GM18505 (cell line): ENCODE measurements around the gene TENM4.
"Not testable (repeated sequence)": the region's sequence is repeated elsewhere in the genome, so short reads cannot be mapped to it uniquely, and the experiment has no call there.

Source experiments
- ATAC-seq: cut with Tn5 transposase; IDR thresholded peaks from one replicate; pipeline ENCODE4 v1.9.1; 2021; ENCODE audit not compliant: unreplicated experiment
- POLR2A ChIP-seq: IDR thresholded peaks from 4 replicates; pipeline ENCODE4 v1.6.1; 2011; ENCODE audit warnings: borderline replicate concordance; ENCODE audit not compliant: insufficient read depth, insufficient read length; ENCODE audit errors: extremely low read depth

TENM4 gene

DNA sequence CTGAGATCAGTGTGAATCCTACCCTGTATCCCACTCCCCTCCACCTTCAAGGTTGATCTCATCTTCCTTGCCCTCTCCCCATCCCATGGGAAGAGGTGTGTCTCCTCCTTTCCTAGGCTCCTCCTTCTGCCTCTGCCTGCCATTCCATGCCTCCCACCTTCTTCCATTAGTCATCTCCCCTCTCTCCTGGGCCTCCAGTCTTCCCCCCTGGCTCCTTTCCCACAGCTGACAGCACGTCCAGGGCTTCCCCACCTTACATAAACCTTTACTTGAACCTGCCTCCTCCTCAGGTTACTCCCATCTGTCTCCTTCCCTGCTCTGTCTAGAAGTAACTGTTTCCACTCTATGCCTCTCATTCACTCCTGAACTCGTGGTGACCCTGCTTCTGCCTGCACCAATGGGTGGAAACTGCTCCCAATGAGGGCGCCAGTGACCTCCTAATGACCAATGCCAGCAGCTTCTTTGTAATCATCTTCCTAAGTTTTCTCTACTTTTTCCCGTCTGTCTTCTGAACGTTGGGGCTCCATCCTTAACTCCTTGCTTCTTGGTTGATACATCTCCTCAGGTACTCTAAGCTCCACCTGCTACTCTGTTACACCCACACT is 599.3 kb downstream of the TENM4 start:
- TF ChIP-seq POLR2A = no peak
- no peak for ATAC-seq

DNA sequence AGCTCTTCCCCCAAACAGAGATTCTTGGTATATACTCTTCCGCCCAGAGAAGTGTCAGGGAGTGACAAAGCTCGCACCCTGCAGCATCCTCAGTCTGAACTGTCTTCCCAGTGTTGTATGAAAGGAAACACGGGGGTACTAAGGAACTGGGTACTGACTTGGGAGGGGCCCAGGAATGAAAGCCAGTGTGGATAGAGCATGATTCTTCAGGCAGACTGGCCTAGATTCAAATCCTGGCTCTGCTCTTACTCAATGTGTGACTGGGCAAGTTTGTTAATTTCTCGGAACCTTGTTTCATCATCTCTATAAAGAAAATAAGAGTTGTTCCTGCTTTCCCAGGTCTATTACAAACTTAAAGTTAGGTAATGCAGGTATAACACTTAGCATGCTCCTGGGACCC is 600.2 kb downstream of the TENM4 start:
- ATAC-seq = no peak
- TF ChIP-seq POLR2A = no peak

DNA sequence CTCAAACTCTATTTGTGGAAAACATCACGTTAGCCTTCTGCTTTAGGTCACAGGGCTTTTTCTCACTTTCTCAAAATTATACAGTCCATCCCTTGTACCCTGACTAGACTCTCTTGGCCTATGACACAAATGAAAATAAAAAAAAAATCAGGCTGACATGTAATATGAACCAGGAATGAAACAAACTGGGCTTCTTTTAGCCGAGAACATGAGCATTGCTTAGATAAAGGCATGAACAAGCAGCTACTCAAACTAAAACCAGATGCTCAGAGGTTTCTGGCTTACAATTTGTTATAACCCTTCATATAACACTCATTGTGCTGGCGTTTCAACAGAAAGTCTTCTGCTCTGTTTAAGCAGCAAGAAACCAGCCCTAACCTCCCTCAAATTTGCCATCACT is 600.6 kb downstream of the TENM4 start:
- ATAC-seq = no peak
- no peak for TF ChIP-seq POLR2A

DNA sequence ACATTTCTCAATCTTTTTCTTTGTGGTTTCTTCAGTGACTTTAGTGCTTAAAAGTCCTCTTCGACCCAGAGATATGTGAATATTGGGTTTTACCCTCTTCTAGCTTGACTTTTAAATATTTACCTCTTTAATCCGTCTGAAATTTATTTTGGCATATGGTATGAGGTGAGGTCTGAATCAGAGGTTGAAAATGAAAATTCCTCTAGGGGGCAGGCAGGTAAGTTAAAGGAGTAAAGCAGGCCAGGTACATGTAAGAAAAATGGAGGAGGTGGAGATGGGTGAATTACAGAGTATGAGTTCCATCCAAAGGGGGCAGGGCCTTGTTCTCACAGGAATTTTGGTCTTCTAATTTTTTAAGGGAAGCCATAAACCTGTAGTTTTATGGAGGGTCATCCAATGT is 602.4 kb downstream of the TENM4 start:
- no peak for ATAC-seq
- TF ChIP-seq POLR2A = no peak

DNA sequence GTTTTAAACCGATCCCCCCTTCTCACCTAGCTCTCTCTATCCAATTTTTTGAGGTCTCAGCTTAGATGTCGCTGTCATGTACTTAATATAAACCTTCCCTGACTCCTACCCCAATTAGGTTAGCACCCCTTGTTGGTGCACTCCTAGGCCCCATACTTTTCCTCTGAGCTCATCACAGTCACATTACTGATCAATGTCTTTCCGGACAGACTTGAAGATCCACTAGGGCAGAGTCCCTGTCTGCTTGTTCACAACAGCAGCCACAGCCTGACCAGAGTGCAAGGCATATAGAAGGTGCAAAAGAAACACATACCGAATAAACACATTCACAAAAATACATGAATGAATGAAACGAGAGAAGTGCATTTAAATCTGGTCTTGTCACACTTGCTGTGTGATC is 605.2 kb downstream of the TENM4 start:
- no peak for ATAC-seq
- no peak for TF ChIP-seq POLR2A

- no peak for ATAC-seq
- no peak for TF ChIP-seq POLR2A
Observed at GRCh38 chr11:78834886-78835285, 605.9 kb downstream of the TENM4 start.

GRCh38 chr11:78833237-78833636 is 607.6 kb downstream of the TENM4 start:
- no peak for TF ChIP-seq POLR2A
- no peak for ATAC-seq

GRCh38 chr11:78832226-78832947 is 608.4 kb downstream of the TENM4 start:
- no peak for TF ChIP-seq POLR2A
- ATAC-seq = no peak

GRCh38 chr11:78831571-78831970 is 609.3 kb downstream of the TENM4 start:
- no peak for TF ChIP-seq POLR2A
- no peak for ATAC-seq

GRCh38 chr11:78830277-78830819 is 610.5 kb downstream of the TENM4 start:
- no peak for TF ChIP-seq POLR2A
- ATAC-seq = no peak

GRCh38 chr11:78829146-78829545 is 611.7 kb downstream of the TENM4 start:
- ATAC-seq = no peak
- TF ChIP-seq POLR2A = no peak

DNA sequence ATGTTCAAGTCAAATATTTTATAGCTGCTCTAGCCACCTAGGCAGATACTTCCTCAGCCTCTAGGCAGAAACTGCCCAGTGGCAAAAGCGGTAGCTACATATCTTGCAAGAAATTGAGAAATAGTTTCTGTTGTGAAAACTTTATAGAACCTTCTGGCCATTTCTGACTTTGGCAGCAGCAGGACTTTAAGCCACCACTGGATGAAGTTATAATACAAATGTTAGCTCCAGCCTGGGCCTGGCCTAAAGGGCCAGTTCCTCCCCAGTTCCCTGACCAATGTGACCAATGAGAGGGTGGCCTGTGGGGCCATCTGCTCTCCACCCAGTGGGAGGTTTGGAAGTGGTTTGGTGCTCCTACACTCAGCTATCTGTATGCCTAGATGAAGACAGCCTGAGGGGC is 612.2 kb downstream of the TENM4 start:
- no peak for TF ChIP-seq POLR2A
- no peak for ATAC-seq

DNA sequence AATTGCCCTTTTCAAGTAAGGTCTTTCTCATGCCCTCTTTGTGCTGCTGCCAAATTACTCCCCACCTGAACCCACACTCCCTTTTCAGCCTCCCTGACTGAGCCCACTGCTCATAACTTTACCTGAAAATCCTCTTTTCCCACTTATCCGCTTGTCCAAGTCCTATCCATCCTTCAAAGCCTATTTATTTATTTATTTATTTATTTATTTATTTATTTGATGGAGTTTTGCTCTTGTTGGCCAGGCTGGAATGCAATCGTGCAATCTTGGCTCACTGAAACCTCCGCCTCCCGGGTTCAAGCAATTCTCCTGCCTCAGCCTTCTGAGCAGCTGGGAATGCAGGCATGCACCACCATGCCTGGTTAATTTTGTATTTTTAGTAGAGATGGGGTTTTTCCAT is 613.5 kb downstream of the TENM4 start:
- ATAC-seq = not testable (repeated sequence)

- no peak for TF ChIP-seq POLR2A
- ATAC-seq = no peak
Observed at GRCh38 chr11:78825591-78826020, 615.2 kb downstream of the TENM4 start.
